Measurements from ENCODE around the gene S1PR5.

DNA sequence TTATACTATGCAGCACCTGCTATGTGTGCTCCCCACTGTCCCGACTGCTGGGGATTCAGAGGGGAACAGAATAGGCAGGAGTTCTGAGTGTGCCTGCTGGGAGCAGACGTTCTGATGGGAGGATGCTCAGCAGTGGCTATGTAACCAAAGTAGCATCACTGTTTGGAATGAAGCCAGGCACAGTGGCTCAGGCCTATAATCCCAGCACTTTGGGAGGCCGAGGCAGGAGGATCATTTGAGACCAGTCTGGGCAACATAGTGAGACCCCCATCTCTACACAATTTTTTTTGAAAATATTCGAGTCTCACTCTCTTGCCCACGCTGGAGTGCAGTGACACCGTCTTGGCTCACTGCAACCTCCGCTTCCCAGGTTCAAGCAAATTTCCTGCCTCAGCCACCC is 32.5 kb upstream of the S1PR5 start:
- TF ChIP-seq EZH2 (IDR thresholded peaks at IDR 0.05; ENCODE audit: borderline replicate concordance, control insufficient read depth, low read depth, low read length), result no peak
- TF ChIP-seq PBX3 (IDR thresholded peaks at IDR 0.05; ENCODE audit: insufficient replicate concordance, low read depth, low read length), result no peak
- TF ChIP-seq ZNF274 (IDR thresholded peaks at IDR 0.05; ENCODE audit: insufficient read depth, insufficient read length), result no peak
- no peak for TF ChIP-seq CTCF (IDR thresholded peaks at IDR 0.05 in 2 of 3, conservative IDR thresholded peaks at IDR 0.05 in 1 of 3; ENCODE audit: control insufficient read depth in 2 of 3, extremely low read depth in 1 of 3, insufficient read depth in 1 of 3, low read depth in 3 of 3, low read length in 3 of 3)
- no peak for TF ChIP-seq FOXM1 (IDR thresholded peaks at IDR 0.05; ENCODE audit: low read depth, low read length)
- TF ChIP-seq TARDBP (IDR thresholded peaks at IDR 0.05; ENCODE audit: borderline replicate concordance), result no peak

All from GM12878 (cell line).